Fibroblast of pulmonary artery (primary cell): ENCODE results near the gene PDSS1.
A peak's percentile ranks its signal among the peaks of the same experiment; 100 is the strongest.
"Not testable (repeated sequence)": the region's sequence is repeated elsewhere in the genome, so short reads cannot be mapped to it uniquely, and the experiment has no call there.

ENCODE experiments used
- DNase-seq: peaks from one replicate; pipeline ENCODE4 v3.0.0-alpha.2; 2010; ENCODE audit warnings: low read depth
- H3K4me3 ChIP-seq: replicated peaks from 2 replicates; pipeline ENCODE4 v1.5.1; 2011; ENCODE audit warnings: low read depth, mild to moderate bottlenecking, control low read depth, low read length, moderate library complexity
- CTCF ChIP-seq: IDR thresholded peaks from 2 replicates; pipeline ENCODE4 v1.5.1; 2011; ENCODE audit warnings: mild to moderate bottlenecking, control low read depth, low read length, inconsistent platforms; ENCODE audit errors: missing control alignments

Gene PDSS1

GRCh38 chr10:26665080-26666048 is 32.1 kb upstream of the PDSS1 start:
- TF ChIP-seq CTCF = no peak
- DNase-seq = no peak
- H3K4me3 ChIP-seq = no peak overlapping the region

GRCh38 chr10:26675873-26676257 is 21.6 kb upstream of the PDSS1 start:
- no peak overlapping the region for H3K4me3 ChIP-seq
- TF ChIP-seq CTCF = no peak
- no peak for DNase-seq

DNA sequence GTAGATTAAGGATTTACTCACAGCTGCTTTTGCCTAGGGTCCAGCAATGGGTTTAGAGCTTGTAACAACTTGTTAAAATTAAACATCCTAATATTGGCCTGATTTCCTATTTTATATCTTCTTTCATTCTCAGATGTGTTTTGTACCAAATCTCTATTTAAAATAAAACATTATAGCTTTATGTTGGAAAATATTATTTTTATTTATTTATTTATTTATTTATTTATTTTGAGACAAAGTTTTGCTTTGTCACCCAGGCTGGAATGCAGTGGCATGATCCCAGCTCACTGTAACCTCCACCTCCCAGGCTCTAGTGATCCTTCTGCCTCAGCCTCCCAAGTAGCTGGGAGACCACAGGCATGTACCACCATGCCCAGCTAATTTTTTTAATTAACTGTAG is 17.9 kb upstream of the PDSS1 start:
- no peak for TF ChIP-seq CTCF

DNA sequence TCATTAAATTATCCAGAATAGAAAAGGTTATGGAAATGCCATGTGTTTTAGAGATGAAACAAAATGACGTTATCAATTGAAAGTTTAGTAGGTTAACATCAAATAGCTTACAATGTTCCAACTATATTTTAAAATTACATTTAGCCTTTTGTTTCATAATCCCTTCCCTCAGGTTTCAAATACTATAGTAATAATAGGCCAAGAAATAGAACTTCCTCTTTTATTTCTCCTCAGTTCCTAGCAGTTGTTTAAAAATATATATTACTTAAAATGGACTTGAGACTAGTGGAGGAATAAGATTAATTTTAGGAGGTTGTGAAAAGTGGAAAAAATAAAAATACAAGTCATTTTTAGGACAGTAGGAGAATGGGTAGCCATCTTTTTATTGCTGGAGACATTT is 16.4 kb upstream of the PDSS1 start:
- no peak for DNase-seq
- H3K4me3 ChIP-seq = no peak overlapping the region
- no peak for TF ChIP-seq CTCF

More for the DNA sequence above, 17.9 kb upstream of the PDSS1 start:
- no peak for DNase-seq
- H3K4me3 ChIP-seq = no peak overlapping the region

DNA sequence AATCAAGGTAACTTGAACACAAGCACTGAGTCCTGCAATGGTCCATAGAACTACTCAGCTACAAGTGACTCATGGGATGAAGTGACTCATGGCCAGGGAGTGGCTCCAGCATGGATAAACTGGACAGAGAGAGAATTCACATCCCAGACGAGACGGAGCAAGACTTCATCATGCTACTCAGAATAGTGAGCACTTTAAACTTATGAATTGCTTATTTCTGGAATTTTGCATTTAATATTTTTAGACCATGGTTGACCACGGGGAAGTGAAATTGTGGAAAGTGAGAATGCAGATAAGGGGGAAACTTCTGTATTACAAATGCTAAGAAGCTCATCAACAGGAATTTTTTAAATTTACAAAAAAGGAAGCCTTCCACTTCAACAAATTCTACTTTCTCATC is 15.5 kb upstream of the PDSS1 start:
- DNase-seq = peak; percentile 42
- not testable (repeated sequence) for H3K4me3 ChIP-seq

DNA sequence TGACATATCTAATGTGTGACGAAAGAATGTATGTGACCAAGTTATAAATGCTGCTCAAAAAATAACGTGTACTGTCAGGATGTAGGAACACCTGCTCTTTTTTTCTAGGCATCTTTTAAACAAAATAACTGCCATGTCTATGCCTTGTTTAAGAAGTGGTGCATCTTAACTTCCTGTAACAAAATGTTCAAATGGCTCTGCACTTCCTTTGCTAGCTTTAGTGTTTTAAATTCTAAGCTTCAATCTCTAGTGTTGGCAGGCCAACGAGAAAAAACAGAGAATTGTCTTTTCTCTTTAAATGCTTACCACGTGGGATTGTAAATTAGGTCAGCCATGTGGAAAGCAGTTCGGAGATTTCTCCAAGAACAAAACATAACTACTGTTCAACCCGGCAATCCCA is 14.6 kb upstream of the PDSS1 start:
- no peak for TF ChIP-seq CTCF
- no peak for DNase-seq

DNA sequence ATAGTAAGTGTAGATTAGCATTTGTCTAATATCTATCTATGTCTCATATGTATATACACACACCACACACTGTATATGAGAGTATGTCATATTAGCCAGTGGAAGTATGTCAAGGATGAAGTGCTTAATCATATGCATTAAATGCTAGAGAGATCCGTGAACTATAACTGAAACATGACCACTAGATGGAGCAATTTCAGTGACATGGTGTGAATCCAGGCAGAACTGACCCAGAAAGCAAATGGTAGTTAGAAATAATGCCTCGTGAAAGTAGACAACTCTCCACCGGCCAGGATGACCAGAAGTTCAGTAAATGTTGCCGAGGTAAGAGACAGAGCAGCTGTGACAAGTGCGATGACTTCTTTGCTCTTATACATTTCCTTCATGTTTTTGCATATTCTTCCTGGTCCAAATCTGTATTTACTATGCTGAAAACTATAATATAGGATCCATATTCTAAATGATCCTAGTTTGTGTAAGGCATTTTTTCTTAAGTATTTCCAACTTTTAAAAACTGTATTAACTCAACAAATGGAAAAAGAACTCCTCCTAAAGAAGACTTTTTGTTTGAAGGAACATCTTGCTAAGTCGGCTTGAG is 12.7 kb upstream of the PDSS1 start:
- TF ChIP-seq CTCF = peak; percentile 54
- peak; percentile 60 for DNase-seq
- not testable (repeated sequence) for H3K4me3 ChIP-seq

More for the DNA sequence above, 14.6 kb upstream of the PDSS1 start:
- no peak overlapping the region for H3K4me3 ChIP-seq
